ENCODE data around the gene ASAP2. TPM values are rescaled to one million over a fixed set of nuclear protein-coding genes. Genes with fewer than 3 reads are reported as not detected.
A peak's percentile ranks its signal among the peaks of the same experiment; 100 is the strongest.

ASAP2 gene
- polyA plus RNA-seq, 3 donors = 0.08 to 1.1 (median 0.20) TPM

GRCh38 chr2:9424447-9425164 is 218.0 kb downstream of the ASAP2 start:
- H4K20me1 ChIP-seq (ENCODE audit: insufficient read depth, low read length) = peaks cover 10% of the 10 kb centered on the region
- H3K9me3 Mint-ChIP-seq = no peaks in the 10 kb centered on the region
- H3K36me3 Mint-ChIP-seq = peaks cover 8 to 10% of the 10 kb centered on the region in 2 donors
- peaks cover 26 to 30% of the 10 kb centered on the region in 2 donors for H3K4me1 ChIP-seq (ENCODE audit: control insufficient read depth in 1 of 2, insufficient read depth in 2 of 2, low read length in 2 of 2)
- DNase-seq = no peak
- H3K27me3 ChIP-seq (ENCODE audit: control insufficient read depth in 2 of 2, insufficient read depth in 2 of 2, low read length in 2 of 2) = no peaks in the 10 kb centered on the region
- H3K27me3 Mint-ChIP-seq (ENCODE audit: low read depth in 3 of 3) = no peaks in the 10 kb centered on the region
- intact Hi-C loops (cut with micrococcal nuclease) = loop anchor here in 1 of 2 donors (5.0 kb wide), 1 partner anchor 287 kb away; no protein-coding TSS in a partner anchor
- H3K27ac Mint-ChIP-seq = peak overlapping the region in 4 of 7 donors; percentile 91 to 96 (median 95)
- H3K27ac ChIP-seq (ENCODE audit: low read depth in 1 of 2, low read length in 2 of 2) = peak overlapping the region in 1 of 2 donors; percentile 91
- TF ChIP-seq CTCF (IDR thresholded peaks at IDR 0.05) = no peak
- 90% methylated on average over 7 of the region's 11 CpGs for WGBS (ENCODE audit: insufficient coverage)
- peak overlapping the region in 1 of 2 donors; percentile 96 for H3K4me3 Mint-ChIP-seq
- peak overlapping the region; percentile 71 to 97 (median 85) for H3K4me3 ChIP-seq (replicated peaks in 1 of 3; ENCODE audit: low read depth in 2 of 3, low read length in 3 of 3)
- peak overlapping the region; percentile 80 for H3K4me2 ChIP-seq (replicated peaks; ENCODE audit: extremely low read depth, low read length, poor library complexity, severe bottlenecking)
- peaks cover 10 to 27% of the 10 kb centered on the region in 2 donors for H3K36me3 ChIP-seq (replicated peaks in 1 of 2; ENCODE audit: control insufficient read depth in 1 of 2, insufficient read depth in 2 of 2, low read length in 2 of 2)
- peak overlapping the region; percentile 88 for H3K9ac ChIP-seq (ENCODE audit: insufficient read depth, low read length, poor library complexity, severe bottlenecking)
- H2AFZ ChIP-seq (ENCODE audit: insufficient read depth, low read depth, low read length, poor library complexity, severe bottlenecking) = peak overlapping the region; percentile 90
- no peaks in the 10 kb centered on the region for H3K9me3 ChIP-seq (replicated peaks in 1 of 2; ENCODE audit: control insufficient read depth in 1 of 2, insufficient read depth in 1 of 2, low read length in 2 of 2)
- H3K4me1 Mint-ChIP-seq = peaks cover 17% of the 10 kb centered on the region
- H3K79me2 ChIP-seq (ENCODE audit: insufficient read depth, low read length) = peaks cover 72% of the 10 kb centered on the region

- Histone ChIP-seq H3K36me3 (replicated peaks in 1 of 2; ENCODE audit: control insufficient read depth in 1 of 2, insufficient read depth in 2 of 2, low read length in 2 of 2) (peaks cover 50 to 61% of the 10 kb centered on the region in 2 donors), H3K27me3 (ENCODE audit: control insufficient read depth in 2 of 2, insufficient read depth in 2 of 2, low read length in 2 of 2) (no peaks in the 10 kb centered on the region), H2AFZ (ENCODE audit: insufficient read depth, low read depth, low read length, poor library complexity, severe bottlenecking) (no peak overlapping the region), H3K9me3 (replicated peaks in 1 of 2; ENCODE audit: control insufficient read depth in 1 of 2, insufficient read depth in 1 of 2, low read length in 2 of 2) (no peaks in the 10 kb centered on the region), H3K79me2 (ENCODE audit: insufficient read depth, low read length) (peaks cover 31% of the 10 kb centered on the region), H3K9ac (ENCODE audit: insufficient read depth, low read length, poor library complexity, severe bottlenecking) (no peak overlapping the region), H3K4me2 (replicated peaks; ENCODE audit: extremely low read depth, low read length, poor library complexity, severe bottlenecking) (no peak overlapping the region), H3K4me1 (ENCODE audit: control insufficient read depth in 1 of 2, insufficient read depth in 2 of 2, low read length in 2 of 2) (peaks cover 11 to 14% of the 10 kb centered on the region in 2 donors), H3K27ac (ENCODE audit: low read depth in 1 of 2, low read length in 2 of 2) (no peak overlapping the region), H4K20me1 (ENCODE audit: insufficient read depth, low read length) (no peaks in the 10 kb centered on the region), H3K4me3 (replicated peaks in 1 of 3; ENCODE audit: low read depth in 2 of 3, low read length in 3 of 3) (no peak overlapping the region)
- intact Hi-C loops (cut with micrococcal nuclease) = no loop called here
- Mint-ChIP-seq H3K27ac (no peak overlapping the region), H3K4me1 (no peaks in the 10 kb centered on the region), H3K27me3 (ENCODE audit: low read depth in 3 of 3) (no peaks in the 10 kb centered on the region), H3K36me3 (peaks cover 46 to 50% of the 10 kb centered on the region in 2 donors), H3K4me3 (no peak overlapping the region), H3K9me3 (no peaks in the 10 kb centered on the region)
- no peak for DNase-seq
- no peak for TF ChIP-seq CTCF (IDR thresholded peaks at IDR 0.05)
- 100% methylated on average over 1 of the region's 5 CpGs for WGBS (ENCODE audit: insufficient coverage)
Measured at GRCh38 chr2:9428965-9429577, 222.5 kb downstream of the ASAP2 start.

Measured in CD14-positive monocyte (primary cell).